Hypothalamus (tissue), 51 donors: Measurements from ENCODE around the gene NUCB1.

Source experiments
- DNase-seq, 51 donors: peaks; one replicate each; lab custom pipeline; 2025; lab: John Stamatoyannopoulos, UW

The NUCB1 gene

GRCh38 chr19:48958006-48958405 lies 57.9 kb downstream of the NUCB1 start:
- DNase-seq: no peak

- no peak for DNase-seq
Measured at GRCh38 chr19:48959341-48960239, 59.5 kb downstream of the NUCB1 start.

- no peak for DNase-seq
Measured at GRCh38 chr19:48961051-48961649, 61.0 kb downstream of the NUCB1 start.

GRCh38 chr19:48961673-48962028 lies 61.5 kb downstream of the NUCB1 start:
- DNase-seq: no peak

GRCh38 chr19:48962029-48962848 lies 62.1 kb downstream of the NUCB1 start:
- peak in 16 of 51 donors; percentile 1 to 35 (median 12) for DNase-seq

GRCh38 chr19:48962849-48963165 lies 62.7 kb downstream of the NUCB1 start:
- no peak for DNase-seq

- DNase-seq: peak in 50 of 51 donors; percentile 2 to 86 (median 60)
Measured at GRCh38 chr19:48963371-48964204, 63.5 kb downstream of the NUCB1 start.

- DNase-seq: peak in 10 of 51 donors; percentile 21 to 69 (median 38)
Measured at GRCh38 chr19:48964205-48965039, 64.3 kb downstream of the NUCB1 start.

GRCh38 chr19:48965040-48965805 lies 65.1 kb downstream of the NUCB1 start, which contains the start of gene FTL:
FTL (plus strand) TSS chr19:48965309; CDS start chr19:48965508, 199 bp downstream.
- peak; percentile 73 to 99 (median 97) for DNase-seq

- DNase-seq: peak; percentile 44 to 95 (median 77)
Measured at GRCh38 chr19:48965806-48966540, 65.9 kb downstream of the NUCB1 start.

GRCh38 chr19:48966541-48967345 lies 66.6 kb downstream of the NUCB1 start:
- peak in 7 of 51 donors; percentile 15 to 59 (median 18) for DNase-seq

- DNase-seq: peak in 35 of 51 donors; percentile 7 to 54 (median 35)
Measured at GRCh38 chr19:48967346-48968178, 67.5 kb downstream of the NUCB1 start.

GRCh38 chr19:48968179-48968661 lies 68.1 kb downstream of the NUCB1 start:
- DNase-seq: no peak

- DNase-seq: peak in 2 of 51 donors; percentile 1 to 6
Measured at GRCh38 chr19:48968813-48969218, 68.7 kb downstream of the NUCB1 start.

GRCh38 chr19:48969276-48970138 lies 69.4 kb downstream of the NUCB1 start:
- DNase-seq: no peak
